Right ventricle myocardium inferior (tissue), 1 donor: Measurements from ENCODE around the gene ADD3. TPM values are rescaled to one million over a fixed set of nuclear protein-coding genes. Genes with fewer than 3 reads are reported as not detected.
"Not testable (repeated sequence)": the region's sequence is repeated elsewhere in the genome, so short reads cannot be mapped to it uniquely, and the experiment has no call there.

ENCODE experiments used
- ATAC-seq: fragments of 200-7000 bp; cut with Tn5 transposase; one replicate; pipeline ENCODE4 v1.9.1; 2020; ENCODE audit warnings: mild to moderate bottlenecking, moderate library complexity
- DNase-seq: peaks from one replicate; pipeline ENCODE4 v3.0.0; 2021; ENCODE audit errors: missing footprints
- intact Hi-C: fragments of 100-400 bp; cut with DNase I; formaldehyde crosslinking; loops from one replicate; pipeline ENCODE4 v1.11.0; 2022
- total RNA-seq: library from RNA; stranded (reverse); fragmentation: NEBNext Ultra II Directional; extraction: Animal tissue kit (Norgen Biotek cat#: 25700); gene quantifications from one replicate; pipeline ENCODE4 v1.2.1, GENCODE V29; 2021
- donor health status: DM: no; HTN: yes; CAD: no; lungs with severe emphysema.

ADD3 gene
- total RNA-seq, 1 donor from 2014 or later, result 121 TPM

GRCh38 chr10:110114668-110115067, 106.9 kb downstream of the ADD3 start:
- intact Hi-C loops, result loop anchor here (5.0 kb wide), 3 partner anchors 37 to 217 kb away; partner anchors contain the start of gene ADD3
- ATAC-seq, DNase-seq: not testable (repeated sequence)

DNA sequence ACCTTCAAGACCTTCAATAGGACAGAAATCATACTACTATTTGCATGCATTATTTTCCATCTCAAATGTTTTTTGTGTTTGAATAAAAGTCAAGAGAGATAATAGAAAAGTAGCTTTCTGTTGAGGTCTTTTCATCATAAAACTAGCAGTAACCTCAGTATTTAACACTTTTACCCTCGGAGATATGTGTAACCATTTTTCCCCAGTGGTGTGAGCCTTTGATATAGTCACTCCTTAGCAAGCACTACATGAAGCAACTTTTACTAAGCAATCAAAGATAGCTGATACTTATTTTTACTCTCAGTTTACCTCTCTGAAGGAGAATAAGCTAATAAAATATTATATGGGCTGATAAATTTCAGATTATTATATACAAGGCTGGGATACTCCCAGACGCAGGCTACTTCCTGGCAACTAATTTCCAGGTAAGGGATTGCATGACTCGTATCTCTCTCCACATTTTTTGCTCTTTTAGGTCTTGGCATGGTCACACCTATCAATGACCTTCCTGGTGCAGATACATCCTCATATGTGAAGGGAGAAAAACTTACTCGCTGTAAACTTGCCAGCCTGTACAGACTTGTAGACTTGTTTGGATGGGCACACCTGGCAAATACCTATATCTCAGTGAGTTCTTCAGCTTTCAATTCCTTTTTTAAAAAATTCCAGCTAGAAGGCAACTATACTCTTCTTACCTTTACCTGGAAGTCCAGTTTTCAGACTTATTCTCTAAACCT, 108.2 kb downstream of the ADD3 start:
- intact Hi-C loops, result loop anchor here (5.0 kb wide), 3 partner anchors 39 to 219 kb away; partner anchors contain the start of gene ADD3
- no peak for ATAC-seq
- DNase-seq, result no peak

DNA sequence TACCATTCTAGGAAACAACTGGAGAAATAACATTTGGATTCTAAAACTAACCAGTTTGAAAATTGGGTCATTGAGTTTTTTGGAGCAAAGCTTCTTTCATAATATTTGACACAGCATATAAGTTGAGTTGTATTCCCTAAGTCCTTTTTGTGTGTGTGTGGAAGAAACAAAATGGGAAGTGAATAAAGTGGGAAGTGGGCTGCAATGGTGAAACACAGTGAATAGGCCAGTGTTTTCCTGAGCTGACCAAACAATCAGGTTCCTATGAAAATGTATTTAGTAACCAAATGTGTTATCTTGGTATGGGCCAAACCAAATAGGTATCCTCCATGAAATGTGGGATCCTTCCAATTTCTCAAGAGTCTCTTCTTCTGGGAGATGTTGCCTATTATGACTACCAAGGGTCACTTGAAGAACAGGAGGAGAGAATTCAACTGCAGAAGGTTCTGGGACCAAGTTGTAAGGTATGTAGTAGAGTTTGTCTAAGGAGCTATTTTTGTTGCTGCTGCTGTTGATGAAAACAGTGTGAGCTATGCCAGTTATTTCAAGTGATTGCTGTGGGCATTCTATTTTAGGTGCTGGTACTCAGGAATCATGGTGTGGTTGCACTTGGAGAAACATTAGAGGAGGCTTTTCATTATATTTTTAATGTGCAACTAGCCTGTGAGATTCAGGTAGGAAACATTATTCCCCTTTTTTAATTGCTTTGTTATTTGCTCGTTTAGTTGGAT, 111.3 kb downstream of the ADD3 start:
- intact Hi-C loops, result loop anchor here (5.0 kb wide), 3 partner anchors 42 to 222 kb away; partner anchors contain the start of gene ADD3
- ATAC-seq (peak; percentile 83), DNase-seq (no peak)

GRCh38 chr10:110123594-110123993, 115.8 kb downstream of the ADD3 start:
- intact Hi-C loops, result no loop called here
- ATAC-seq (no peak), DNase-seq (no peak)

DNA sequence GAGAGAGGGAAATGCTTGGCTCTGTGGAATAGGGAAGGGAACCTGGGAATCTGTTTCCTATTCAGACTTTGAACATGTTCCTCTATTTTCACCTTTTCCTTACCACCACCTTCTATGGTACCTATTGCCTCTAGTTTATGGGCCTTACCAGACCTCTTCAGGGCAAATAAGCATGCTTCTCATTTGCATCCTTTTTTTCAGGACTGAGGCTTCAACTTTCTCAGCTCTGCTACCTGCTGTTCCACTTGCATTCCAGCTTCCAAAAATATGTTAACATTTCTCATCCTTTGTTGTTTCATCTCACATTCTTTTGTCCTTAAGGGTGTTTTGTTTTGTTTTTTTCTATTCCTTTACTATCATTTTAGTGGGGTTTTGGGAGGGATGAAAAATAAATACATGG, 121.7 kb downstream of the ADD3 start:
- intact Hi-C loops, result no loop called here

GRCh38 chr10:110134917-110135316, 127.1 kb downstream of the ADD3 start:
- DNase-seq, result no peak
- intact Hi-C loops, result loop anchor here (5.0 to 10.0 kb wide), 3 partner anchors 128 to 400 kb away; partner anchors contain the start of gene ADD3

More for the DNA sequence above, 121.7 kb downstream of the ADD3 start:
- DNase-seq (no peak), ATAC-seq (no peak)

GRCh38 chr10:110135836-110136235, 128.1 kb downstream of the ADD3 start:
- intact Hi-C loops, result loop anchor here (5.0 to 10.0 kb wide), 3 partner anchors 129 to 399 kb away; partner anchors contain the start of gene ADD3
- ATAC-seq, DNase-seq: not testable (repeated sequence)

More at GRCh38 chr10:110134917-110135316, 127.1 kb downstream of the ADD3 start:
- ATAC-seq, result no peak

GRCh38 chr10:110137142-110137545, 129.4 kb downstream of the ADD3 start:
- DNase-seq (no peak), ATAC-seq (peak; percentile 76)
- intact Hi-C loops, result loop anchor here (1.0 to 10.0 kb wide), 5 partner anchors 89 to 398 kb away; partner anchors contain the start of gene ADD3

DNA sequence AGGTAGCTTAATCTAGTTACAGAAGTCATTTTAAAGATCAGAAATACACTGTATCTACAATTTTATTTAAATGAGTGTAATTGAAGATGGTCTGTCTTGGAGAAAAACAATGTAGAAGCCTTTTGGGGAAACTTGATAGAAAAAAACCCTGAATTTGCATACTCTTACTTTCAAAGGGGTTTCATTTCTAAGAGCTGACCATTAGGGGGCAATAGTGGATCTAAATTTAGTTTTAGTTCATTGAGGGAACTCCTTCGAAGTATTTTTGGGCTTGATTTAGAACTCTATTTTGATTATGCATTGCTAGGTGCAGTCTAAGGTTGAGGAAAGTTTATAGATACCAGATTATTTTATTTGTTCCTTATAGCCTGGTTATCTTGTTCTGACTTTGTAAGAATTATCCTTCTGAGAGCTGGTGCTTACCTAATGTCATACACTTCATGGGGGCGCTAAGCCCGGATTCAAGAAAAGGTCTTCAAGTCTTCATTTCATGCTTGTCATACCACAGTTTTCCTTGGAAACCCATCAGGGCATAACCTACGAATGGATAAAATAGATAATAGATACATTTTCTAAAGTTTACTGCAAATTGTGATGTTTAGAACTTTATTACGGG, 130.5 kb downstream of the ADD3 start:
- ATAC-seq, result peak; percentile 51
- intact Hi-C loops, result loop anchor here (2.0 to 10.0 kb wide), 5 partner anchors 70 to 396 kb away; partner anchors contain the start of gene ADD3
- DNase-seq, result no peak

- intact Hi-C loops, result no loop called here
- ATAC-seq (no peak), DNase-seq (no peak)
Observed at GRCh38 chr10:110141185-110141584, 133.4 kb downstream of the ADD3 start.

DNA sequence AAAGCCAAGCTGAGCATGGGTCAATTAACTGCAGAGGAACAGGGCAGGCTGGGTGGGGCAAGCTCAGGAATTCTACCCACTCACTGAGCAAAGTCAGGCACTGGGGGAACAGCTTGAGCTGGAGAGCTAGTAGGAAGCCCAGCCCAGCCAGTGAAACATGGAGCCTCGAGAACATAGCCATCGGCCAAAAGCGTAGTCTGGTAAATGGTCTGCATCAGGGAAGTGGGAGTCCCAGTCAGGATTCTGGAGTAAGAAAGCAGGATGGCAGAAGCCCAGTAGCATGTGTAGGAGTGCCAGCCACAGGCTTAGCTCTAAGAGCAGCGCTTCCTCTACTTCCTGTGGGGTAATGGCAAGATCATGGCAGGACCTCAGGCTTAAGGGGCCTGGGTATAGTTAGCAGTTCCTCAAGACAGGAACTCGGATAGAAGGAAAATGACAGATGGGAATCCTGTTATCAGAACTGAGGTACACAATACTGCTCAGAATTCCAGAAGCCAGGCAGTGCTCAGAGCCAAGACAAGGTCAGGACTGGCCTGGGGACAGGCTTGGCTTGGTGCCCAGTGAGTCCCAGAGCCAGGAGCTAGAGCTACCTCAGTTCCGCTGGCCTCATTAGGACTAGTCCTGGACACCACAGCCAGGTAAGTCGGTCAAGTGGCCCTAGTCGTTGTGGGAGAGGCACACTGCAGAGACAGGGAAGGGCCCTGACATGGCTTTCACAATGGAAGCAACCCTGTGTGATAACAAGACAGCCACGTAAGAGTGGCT, 134.3 kb downstream of the ADD3 start:
- intact Hi-C loops, result no loop called here
- ATAC-seq (peak; percentile 83), DNase-seq (peak; percentile 74)

DNA sequence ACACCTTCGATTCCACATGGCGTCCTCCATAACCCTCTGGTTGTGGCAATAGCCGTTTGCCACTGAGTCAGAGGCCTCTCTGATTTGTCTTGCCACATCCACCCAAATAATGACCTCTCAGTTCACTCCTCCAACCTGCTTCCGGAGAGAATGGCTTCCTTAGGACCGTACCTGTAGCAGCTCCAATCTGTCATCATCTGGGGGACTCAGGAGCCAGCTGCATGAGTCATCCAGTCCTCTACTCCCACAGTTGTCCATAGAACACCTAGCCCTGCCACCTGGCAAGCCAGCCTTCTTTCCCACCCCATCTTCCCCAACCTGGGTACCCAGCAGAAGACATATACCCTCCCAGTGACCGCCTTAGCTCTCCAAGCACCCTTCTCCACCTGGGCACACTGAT, 135.2 kb downstream of the ADD3 start:
- intact Hi-C loops, result no loop called here
- no peak for DNase-seq
- no peak for ATAC-seq

DNA sequence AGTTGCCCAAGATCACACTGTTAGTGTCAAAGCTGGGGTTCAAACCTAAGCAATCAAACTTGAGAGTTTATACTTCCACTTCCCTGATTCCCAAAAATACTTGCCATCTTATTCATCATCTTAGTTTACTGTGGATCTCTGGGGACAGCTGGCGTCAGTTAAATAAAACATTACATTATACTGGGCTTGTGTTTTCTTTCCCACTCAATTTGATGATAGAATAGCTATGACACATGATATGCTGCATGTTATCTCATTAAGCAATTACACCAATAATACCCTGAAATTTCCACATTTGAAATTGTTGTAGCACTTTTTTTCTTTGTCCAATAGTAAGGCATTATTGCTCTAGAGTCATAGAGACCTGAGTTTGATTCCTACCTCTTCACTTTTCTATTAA, 136.7 kb downstream of the ADD3 start:
- ATAC-seq (no peak), DNase-seq (no peak)
- intact Hi-C loops, result no loop called here

DNA sequence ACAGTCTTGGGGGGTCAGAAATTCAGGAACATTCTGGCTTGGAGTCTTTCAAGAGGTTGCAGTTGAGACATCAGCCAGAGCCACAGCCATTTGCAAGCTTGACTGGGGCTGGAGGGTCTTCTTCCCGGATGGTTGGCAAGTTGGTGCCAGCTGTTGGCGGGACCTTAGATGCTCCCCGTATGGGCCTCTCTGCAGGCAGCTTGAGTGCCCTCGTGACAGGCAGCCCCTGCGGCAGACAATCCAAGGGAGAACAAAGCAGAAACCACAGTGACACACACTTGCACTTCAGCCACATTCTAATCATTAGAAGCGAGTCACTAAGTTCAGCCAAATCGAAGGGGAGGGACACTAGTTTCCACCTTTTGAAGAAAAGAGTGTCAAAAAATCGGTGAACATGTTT, 140.2 kb downstream of the ADD3 start:
- no peak for DNase-seq
- ATAC-seq, result no peak
- intact Hi-C loops, result no loop called here

- DNase-seq (no peak), ATAC-seq (no peak)
- intact Hi-C loops, result no loop called here
Observed at GRCh38 chr10:110149259-110149658, 141.5 kb downstream of the ADD3 start.

DNA sequence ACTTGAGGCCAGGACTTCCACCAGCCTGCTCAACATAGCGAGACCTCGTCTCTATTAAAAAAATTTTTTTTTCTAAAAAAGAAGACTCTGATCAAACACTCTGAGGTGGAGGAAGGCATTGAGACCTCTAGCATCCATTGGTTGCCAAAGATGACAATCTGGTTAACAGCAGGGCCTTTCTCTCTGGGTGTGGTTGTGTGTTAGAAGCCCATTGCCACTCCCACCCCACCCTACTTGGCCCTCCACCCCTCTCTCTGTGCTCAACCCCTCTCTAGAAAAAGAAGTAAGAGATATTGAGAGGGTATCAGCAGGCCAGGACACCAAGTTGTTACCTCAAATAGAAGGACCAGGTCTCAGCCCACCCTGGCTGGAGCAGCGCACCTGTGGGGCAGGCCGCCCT, 142.3 kb downstream of the ADD3 start:
- intact Hi-C loops, result no loop called here
- DNase-seq (no peak), ATAC-seq (no peak)

DNA sequence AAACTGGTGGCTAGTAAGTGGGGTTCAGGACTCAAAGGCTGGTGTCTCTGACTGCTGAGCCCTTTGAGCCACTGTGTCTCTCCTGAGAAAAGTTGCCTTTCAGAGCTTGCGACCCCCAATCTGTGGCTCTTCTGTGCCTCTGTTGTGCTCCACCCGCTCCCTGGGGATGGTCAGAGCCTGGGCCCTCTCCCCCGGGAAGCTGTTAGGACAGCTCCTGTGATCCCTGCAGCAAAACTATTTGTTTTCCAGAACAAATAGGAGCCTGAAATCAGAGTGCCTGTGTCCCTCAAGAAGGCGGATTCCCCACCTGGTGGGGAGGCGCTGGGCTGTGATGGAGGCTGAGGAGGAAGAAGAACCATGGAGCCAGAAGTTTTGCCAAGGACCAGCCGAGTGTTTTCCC, 143.2 kb downstream of the ADD3 start:
- intact Hi-C loops, result no loop called here
- no peak for ATAC-seq

DNA sequence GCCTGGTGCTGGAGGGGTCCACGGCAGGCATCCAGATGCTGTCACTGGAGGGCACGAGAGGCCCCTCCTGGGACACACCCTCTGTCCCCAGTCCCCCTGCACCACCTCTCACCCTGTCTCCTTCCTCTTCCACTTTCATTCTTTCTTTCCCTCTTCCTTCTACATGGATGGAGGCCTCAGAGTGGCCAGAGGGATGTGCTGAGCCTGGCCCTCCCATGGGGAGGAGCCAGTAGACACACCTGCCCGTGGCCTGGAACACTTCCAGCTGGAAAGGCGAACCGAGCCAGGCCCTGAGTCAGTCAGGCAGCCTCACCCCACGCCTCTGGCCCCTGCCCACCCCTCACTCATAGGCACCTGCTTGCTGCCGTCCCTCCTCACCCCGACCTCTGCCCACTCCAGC, 143.7 kb downstream of the ADD3 start:
- DNase-seq, result no peak
- intact Hi-C loops, result no loop called here
- no peak for ATAC-seq

More for the DNA sequence above, 143.2 kb downstream of the ADD3 start:
- no peak for DNase-seq
